Type B pancreatic cell (in vitro differentiated cells): ENCODE data around the gene MAD1L1. TPM values are rescaled to one million over a fixed set of nuclear protein-coding genes. Genes with fewer than 3 reads are reported as not detected.
A peak's percentile ranks its signal among the peaks of the same experiment; 100 is the strongest.

Experiments
- DNase-seq: peaks from one replicate; pipeline ENCODE4 v3.0.0; 2021; ENCODE audit warnings: mixed read lengths; ENCODE audit not compliant: unreplicated experiment; ENCODE audit errors: extremely low spot score
- H3K27ac Mint-ChIP-seq: 2 replicates; pipeline ENCODE4 v1.8.0; 2021; ENCODE audit warnings: mild to moderate bottlenecking, mixed read lengths
- H3K27me3 Mint-ChIP-seq: 2 replicates; pipeline ENCODE4 v1.8.0; 2021; ENCODE audit warnings: mixed read lengths
- H3K36me3 Mint-ChIP-seq: 2 replicates; pipeline ENCODE4 v1.8.0; 2021; ENCODE audit warnings: mixed read lengths
- H3K4me1 Mint-ChIP-seq: one replicate; pipeline ENCODE4 v1.8.0; 2021; ENCODE audit warnings: mixed read lengths; ENCODE audit not compliant: unreplicated experiment
- H3K4me3 Mint-ChIP-seq: 2 replicates; pipeline ENCODE4 v1.8.0; 2021; ENCODE audit warnings: mild to moderate bottlenecking, mixed read lengths
- H3K9me3 Mint-ChIP-seq: 2 replicates; pipeline ENCODE4 v1.8.0; 2021; ENCODE audit warnings: mixed read lengths
- microRNA-seq: library from miRNA; unstranded; fragments of <30 nt; microRNA quantifications from one replicate; pipeline ENCODE4, GENCODE V29; 2020
- total RNA-seq: library from RNA; stranded (reverse); gene quantifications from 2 replicates; pipeline ENCODE4 v1.2.1, GENCODE V29; 2021; ENCODE audit warnings: low replicate concordance
- TF ChIP-seq, protein P1 (sequence below): fragments of 200-600 bp; sonication (generic); conservative IDR thresholded peaks from 2 replicates; pipeline ENCODE4 v1.5.0; 2021; ENCODE audit warnings: antibody characterized with exemption, mild to moderate bottlenecking

The MAD1L1 gene
- total RNA-seq, 1 donor from 2014 or later, result 40.7 TPM

DNA sequence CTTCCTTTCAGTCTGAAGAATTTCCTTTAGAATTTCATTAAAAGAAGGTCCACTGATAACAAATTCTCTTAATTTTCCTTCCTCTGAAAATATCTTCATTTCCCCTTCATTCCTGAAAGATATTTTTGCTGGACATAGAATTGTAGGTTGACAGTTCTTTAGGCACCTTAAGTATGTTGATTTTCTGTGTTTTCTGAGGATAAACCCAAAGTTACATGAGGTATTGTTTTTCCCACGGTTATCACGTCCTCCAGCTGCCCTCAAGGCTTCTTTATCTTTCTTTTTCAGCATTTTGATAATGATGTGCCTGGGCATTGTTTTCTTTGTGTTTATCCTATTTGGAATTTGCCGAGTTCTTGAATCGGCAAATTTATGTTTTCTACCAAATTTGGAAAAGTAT is 457.4 kb downstream of the MAD1L1 start:
- Mint-ChIP-seq H3K36me3 (no peaks in the 10 kb centered on the region), H3K4me1 (no peaks in the 10 kb centered on the region), H3K27ac (no peak overlapping the region), H3K27me3 (peaks cover 12% of the 10 kb centered on the region), H3K4me3 (no peak overlapping the region), H3K9me3 (peaks cover 10% of the 10 kb centered on the region)
- TF ChIP-seq, protein P1, sequence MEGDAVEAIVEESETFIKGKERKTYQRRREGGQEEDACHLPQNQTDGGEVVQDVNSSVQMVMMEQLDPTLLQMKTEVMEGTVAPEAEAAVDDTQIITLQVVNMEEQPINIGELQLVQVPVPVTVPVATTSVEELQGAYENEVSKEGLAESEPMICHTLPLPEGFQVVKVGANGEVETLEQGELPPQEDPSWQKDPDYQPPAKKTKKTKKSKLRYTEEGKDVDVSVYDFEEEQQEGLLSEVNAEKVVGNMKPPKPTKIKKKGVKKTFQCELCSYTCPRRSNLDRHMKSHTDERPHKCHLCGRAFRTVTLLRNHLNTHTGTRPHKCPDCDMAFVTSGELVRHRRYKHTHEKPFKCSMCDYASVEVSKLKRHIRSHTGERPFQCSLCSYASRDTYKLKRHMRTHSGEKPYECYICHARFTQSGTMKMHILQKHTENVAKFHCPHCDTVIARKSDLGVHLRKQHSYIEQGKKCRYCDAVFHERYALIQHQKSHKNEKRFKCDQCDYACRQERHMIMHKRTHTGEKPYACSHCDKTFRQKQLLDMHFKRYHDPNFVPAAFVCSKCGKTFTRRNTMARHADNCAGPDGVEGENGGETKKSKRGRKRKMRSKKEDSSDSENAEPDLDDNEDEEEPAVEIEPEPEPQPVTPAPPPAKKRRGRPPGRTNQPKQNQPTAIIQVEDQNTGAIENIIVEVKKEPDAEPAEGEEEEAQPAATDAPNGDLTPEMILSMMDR, result no peak
- DNase-seq, result no peak

DNA sequence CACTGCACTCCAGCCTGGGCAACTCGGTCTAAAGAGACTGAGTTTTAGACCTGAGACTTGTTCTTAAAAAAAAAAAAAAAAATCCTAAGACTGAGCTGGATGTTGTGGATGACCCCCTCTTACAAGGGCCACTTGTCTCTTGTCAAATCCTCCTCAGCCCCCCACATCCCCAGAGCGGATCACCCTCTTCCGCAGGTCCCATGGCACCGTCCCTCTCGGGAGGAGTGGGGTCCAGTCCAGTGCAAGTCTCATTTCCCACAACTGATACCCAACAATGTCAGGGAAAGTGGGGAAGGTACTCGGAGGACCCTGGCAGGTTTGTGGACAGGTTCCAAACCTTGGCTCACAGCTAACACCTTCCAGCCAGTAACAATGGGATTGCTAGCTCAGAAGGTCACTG is 462.4 kb downstream of the MAD1L1 start:
- DNase-seq, result peak; percentile 44
- no peak overlapping the region for H3K27ac Mint-ChIP-seq

DNA sequence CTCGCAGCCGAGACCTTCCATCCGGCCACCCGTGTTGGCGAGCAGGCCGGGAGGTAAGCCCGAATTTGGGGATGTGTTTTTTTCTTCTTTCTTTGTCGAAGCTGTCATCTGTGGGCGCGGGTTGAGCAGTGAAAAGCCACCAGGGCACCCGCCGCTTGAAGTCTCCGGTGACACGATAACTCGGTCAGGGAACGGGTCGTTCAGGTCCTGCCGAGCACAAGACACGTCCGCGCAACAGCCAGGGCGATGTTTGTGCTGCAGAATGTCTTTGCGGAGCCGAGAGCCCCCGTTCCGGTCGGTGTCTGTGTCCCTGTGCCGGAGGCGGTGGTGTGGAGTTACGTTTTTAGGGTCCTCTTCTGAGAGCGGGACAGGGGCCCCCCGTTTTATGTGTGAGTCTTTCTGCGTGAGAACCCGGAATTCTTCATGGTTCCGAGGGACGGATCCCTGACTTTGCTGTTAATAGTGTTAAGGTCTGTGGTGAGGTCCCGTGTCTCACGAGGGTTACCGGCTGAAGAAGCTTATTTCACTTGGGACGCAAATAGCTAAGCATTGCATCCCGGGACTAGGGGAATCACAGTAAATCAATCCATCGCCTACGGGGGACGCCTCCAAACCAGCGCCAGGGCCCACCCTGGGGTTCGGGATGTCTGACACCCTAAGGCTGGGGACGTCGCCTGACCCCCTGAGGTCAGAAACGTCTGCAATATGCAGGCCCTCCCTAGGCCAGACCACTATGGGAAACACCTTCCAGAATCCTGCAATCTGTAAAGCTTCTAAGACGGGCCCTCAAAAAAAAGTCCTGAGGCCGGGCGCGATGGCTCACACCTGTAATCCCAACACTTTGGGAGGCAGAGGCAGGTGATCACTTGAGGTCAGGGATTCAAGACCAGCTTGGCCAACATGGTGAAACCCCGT is 463.2 kb downstream of the MAD1L1 start:
- TF ChIP-seq, protein P1, result no peak
- no peaks in the 10 kb centered on the region for H3K4me1 Mint-ChIP-seq
- DNase-seq, result peak; percentile 61

More for the DNA sequence above, 462.4 kb downstream of the MAD1L1 start:
- Mint-ChIP-seq H3K36me3 (no peaks in the 10 kb centered on the region), H3K9me3 (peaks cover 4% of the 10 kb centered on the region), H3K4me1 (no peaks in the 10 kb centered on the region), H3K4me3 (no peak overlapping the region), H3K27me3 (peaks cover 5% of the 10 kb centered on the region)
- TF ChIP-seq, protein P1, result no peak

DNA sequence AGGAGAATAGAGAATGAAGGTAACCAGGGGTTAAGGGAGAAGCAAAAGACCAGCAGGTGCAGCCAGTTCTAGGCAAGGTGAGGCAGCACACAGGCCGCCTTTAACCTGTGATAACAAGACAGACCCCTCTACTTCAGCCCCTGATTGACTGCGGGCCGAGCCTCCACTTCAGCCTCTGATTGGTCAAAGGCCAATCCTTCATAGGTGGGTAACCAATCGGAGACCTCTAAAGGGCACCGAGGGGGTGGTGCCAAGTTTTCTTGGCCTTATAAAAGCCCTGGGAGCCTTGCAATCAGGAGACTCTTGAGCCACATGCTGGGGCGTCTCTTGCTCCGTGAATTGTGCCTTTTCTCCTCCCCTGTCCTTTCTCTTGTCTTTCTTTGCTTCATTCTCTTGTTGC is 463.9 kb downstream of the MAD1L1 start:
- Mint-ChIP-seq H3K4me1 (no peaks in the 10 kb centered on the region), H3K36me3 (no peaks in the 10 kb centered on the region), H3K27me3 (no peaks in the 10 kb centered on the region), H3K4me3 (no peak overlapping the region), H3K27ac (no peak overlapping the region), H3K9me3 (no peaks in the 10 kb centered on the region)
- no peak for DNase-seq
- TF ChIP-seq, protein P1, result no peak

More for the DNA sequence above, 463.2 kb downstream of the MAD1L1 start:
- H3K27ac Mint-ChIP-seq, result no peak overlapping the region
- no peak overlapping the region for H3K4me3 Mint-ChIP-seq
- H3K27me3 Mint-ChIP-seq, result peaks cover 3% of the 10 kb centered on the region
- no peaks in the 10 kb centered on the region for H3K36me3 Mint-ChIP-seq
- H3K9me3 Mint-ChIP-seq, result no peaks in the 10 kb centered on the region

DNA sequence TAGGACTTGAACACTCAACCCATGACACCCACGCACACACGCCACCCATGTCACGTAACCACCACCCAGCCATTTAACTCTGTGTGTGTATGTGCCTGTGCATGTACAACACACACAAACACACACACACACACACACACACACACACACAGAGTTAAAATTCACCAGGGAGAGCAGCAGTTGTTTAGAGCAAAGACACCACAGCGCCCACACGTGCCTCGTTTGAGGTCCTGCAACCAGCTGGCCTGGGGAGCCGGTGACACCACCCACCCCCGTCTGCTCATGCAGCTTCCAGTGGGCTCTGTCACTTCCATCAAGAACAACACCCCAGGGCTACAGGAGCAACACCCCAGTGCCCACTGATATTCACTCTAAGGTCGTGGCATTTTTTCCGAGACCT is 465.2 kb downstream of the MAD1L1 start:
- Mint-ChIP-seq H3K4me3 (no peak overlapping the region), H3K4me1 (no peaks in the 10 kb centered on the region), H3K27ac (no peak overlapping the region), H3K36me3 (no peaks in the 10 kb centered on the region), H3K27me3 (no peaks in the 10 kb centered on the region), H3K9me3 (no peaks in the 10 kb centered on the region)
- no peak for DNase-seq
- TF ChIP-seq, protein P1, result peak; percentile 32

Small RNAs within 50 kb of the gene (microRNA-seq; reads per million reads assigned to microRNA genes)
- gene MIR4655 (not detected), gene MIR6836 (not detected)

Other genes starting within 250 kb of the MAD1L1 start
- gene MRM2, start 9.3 kb upstream of the MAD1L1 start, total RNA-seq, result 29.3 and 35.3 TPM in 2 replicates
- gene NUDT1, start 9.3 kb upstream of the MAD1L1 start, total RNA-seq, result 25.1 and 32.2 TPM in 2 replicates
- 29.1 and 40.6 TPM in 2 replicates for gene SNX8, start 81.5 kb upstream of the MAD1L1 start, total RNA-seq
- gene EIF3B, start 121.9 kb upstream of the MAD1L1 start, total RNA-seq, result 178 and 183 TPM in 2 replicates
- 17.6 and 22.4 TPM in 2 replicates for gene CHST12, start 170.7 kb upstream of the MAD1L1 start, total RNA-seq
- gene GRIFIN, start 243.5 kb upstream of the MAD1L1 start, total RNA-seq, result not detected in 2 replicates